NCI-H82 treated with DMSO at 0.1 percent for 48 hours (cell line): Measurements from ENCODE around the gene NCBP3.
"Not testable (repeated sequence)": the region's sequence is repeated elsewhere in the genome, so short reads cannot be mapped to it uniquely, and the experiment has no call there.

Experiments used
- DNase-seq: peaks from one replicate; lab custom pipeline; 2025; ENCODE audit not compliant: unreplicated experiment; lab: John Stamatoyannopoulos, UW

Gene NCBP3

DNA sequence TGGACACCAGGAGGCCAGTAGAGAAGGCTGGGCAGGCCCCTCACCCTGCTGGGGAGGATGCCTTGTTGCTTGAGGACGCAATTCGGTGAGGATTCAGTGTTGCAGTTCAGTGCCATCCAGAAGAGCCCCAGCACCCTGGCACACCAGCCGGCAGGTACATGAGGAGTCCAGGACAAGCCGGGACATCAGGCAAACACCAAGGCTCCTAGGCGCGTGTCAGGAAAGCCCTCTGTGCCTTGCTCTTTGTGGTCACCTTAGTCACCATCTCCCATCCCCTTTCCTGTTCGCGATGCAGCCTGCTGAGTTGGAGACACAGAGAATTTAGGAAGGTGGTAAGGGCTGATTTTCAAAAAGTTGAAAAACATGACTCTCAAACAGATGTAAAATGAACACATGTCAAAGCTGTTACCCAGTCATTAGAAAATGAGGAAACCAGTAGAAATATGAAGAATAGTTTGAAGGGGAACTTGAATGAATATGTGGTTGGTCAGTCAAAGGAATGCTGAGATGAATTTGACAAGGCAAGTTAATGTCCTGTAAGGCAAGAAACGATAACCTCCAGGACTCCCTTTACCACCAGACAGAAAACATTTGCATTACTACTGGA lies 2.3 kb upstream of the NCBP3 start:
- no peak for DNase-seq

DNA sequence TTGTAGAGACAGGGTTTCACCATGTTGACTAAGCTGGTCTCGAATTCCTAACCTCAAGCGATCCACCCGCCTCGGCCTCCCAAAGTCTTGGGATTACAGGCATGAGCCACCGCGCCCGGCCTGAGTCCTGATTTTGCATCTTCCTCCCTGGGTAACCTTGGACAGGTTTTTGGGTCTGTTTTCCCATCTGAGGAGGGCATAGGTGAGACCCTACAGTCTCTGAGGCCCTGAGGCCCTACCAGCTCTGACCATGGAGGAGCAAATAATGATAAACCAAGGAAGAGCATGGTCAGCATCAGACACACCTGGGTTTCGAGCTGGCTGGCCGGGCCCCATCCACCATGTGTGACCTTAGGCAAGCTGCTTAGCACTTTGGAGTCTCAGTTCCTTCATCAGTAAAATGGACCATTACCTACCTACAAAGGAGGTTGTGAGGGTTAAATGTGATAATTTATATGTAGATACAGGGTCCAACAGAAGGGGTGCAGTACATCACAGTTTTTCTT lies 1.2 kb upstream of the NCBP3 start:
- no peak for DNase-seq

- no peak for DNase-seq
Observed at GRCh38 chr17:3846437-3847164, 555 bp upstream of the NCBP3 start.

DNA sequence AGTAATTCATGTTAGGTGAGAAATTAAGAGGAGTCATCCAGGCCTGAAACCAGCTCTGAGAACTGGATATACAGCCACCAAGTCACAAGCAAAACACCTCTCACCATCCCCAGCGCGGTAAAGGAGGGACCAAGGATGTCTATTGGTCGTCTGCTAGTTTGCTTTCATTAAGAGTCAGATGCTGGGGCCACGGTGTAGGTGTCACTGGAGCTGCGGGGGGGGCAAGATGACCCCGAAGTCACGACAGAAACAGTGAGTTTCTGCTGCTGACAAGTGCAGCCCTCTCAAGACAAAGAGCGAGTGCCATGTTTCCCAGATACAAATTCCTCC lies 790 bp downstream of the NCBP3 start:
- no peak for DNase-seq

DNA sequence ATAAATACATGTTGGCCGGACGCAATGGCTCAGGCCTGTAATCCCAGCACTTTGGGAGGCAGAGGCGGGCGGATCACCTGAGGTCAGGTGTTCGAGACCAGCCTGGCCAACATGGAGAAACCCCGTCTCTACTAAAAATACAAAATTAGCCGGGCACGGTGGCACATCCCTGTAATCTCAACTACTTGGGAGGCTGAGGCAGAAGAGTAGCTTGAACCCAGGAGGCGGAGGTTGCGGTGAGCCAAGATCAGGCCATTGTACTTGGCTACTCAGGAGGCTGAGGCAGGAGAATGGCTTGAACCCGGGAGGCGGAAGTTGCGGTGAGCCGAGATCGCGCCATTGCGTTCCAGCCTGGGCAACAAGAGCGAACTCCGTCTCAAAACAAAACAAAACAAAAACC lies 1.5 kb downstream of the NCBP3 start:
- not testable (repeated sequence) for DNase-seq

- peak; percentile 51 for DNase-seq
Observed at GRCh38 chr17:3843935-3844516, 2.0 kb downstream of the NCBP3 start.

DNA sequence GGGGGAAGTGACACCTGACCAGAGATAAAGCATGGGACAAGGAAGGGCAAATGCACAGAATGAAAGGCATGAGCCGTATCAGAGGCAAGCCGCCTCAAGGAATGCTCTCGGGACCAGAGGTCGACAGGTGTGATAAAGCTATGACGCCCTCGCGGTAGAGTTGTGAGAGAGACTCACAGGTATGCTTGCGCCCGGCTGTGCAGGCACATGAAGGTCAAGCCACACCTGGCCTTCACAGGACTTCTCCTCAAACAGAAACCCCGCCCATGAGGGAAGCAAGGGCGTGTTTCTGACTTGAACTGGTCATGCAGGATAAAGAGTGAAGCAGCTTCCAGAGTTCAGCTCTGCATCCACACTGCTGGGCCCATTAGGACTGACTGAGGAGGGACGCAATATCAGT lies 7.8 kb downstream of the NCBP3 start:
- DNase-seq: no peak

DNA sequence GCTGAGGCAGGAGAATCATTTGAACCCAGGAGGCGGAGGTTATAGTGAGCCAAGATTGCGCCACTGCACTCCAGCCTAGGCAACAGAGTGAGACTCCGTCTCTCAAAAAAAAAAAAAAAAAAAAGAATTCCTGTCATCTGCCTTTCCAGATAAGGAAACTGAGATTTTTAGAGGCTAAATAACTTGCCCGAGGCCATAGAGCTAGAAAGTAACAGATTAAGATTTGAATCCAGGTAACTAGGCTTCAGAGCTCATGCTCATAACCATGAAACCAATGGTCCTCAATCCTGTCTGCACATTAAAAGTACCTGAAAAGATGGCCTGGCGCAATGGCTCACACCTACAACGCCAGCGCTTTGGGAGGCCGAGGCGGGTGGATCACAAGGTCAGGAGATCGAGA lies 9.5 kb downstream of the NCBP3 start:
- DNase-seq: no peak

GRCh38 chr17:3835410-3836229 lies 10.4 kb downstream of the NCBP3 start:
- DNase-seq: no peak

DNA sequence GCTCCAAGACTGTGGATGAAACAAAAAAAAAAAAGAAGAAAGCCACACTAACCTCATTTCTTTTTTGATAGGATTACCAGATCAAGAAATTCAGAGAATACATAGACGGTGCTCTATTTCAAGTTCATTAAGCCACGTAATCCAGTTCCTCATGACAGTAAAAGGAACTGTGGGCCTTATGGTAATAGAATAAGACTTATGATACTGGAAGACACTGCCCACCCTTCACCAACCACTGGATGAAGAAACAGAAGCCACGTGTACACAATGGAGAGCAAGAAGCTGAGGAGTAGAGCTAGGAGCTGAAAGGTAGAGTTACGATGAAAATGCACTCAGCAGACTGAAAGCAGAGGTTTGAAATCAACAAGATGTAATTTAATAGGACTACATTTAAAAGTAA lies 11.2 kb downstream of the NCBP3 start:
- no peak for DNase-seq

- no peak for DNase-seq
Observed at GRCh38 chr17:3828852-3829232, 17.2 kb downstream of the NCBP3 start.

- no peak for DNase-seq
Observed at GRCh38 chr17:3828151-3828851, 17.7 kb downstream of the NCBP3 start.

GRCh38 chr17:3827124-3827773 lies 18.8 kb downstream of the NCBP3 start:
- DNase-seq: peak; percentile 49

DNA sequence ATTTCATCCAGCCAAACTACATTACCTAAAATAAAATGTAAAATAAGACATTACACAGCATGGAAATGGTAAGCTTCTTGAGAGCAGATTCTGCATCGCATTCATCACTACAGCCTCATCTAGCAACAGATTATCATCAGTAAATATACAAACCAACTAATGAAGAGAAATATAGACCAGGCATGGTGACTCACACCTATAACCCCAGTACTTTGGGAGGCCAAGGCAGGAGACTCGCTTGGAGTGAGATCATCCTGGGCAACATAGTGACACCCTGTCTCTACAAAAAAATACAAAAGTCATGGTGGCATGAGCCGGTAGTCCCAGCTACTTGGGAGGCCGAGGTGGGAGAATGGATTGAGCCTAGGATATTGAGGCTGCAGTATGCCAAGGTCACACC lies 19.9 kb downstream of the NCBP3 start:
- no peak for DNase-seq

- DNase-seq: no peak
Observed at GRCh38 chr17:3821101-3821500, 24.9 kb downstream of the NCBP3 start.

DNA sequence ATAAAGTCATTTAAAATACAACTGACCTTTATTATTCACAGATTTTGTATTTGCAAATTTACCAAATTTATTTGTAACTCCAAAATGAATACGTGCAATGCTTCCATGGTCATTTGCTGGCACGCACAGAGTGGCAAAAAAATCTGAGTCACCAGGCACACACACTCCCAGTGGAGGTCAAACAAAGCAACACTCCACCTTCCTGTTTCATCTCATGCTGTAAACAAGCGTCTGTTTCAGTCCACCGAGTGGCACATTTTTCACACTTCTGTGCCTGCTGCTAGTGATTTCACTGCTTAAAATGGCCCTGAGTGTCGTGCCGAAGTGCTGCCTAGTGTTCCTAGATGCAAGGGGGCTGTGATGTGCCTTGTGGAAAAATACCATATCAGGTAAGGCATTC lies 27.3 kb downstream of the NCBP3 start:
- DNase-seq: no peak

GRCh38 chr17:3817851-3818605 lies 28.0 kb downstream of the NCBP3 start:
- DNase-seq: no peak

GRCh38 chr17:3815925-3816324 lies 30.1 kb downstream of the NCBP3 start:
- DNase-seq: no peak

DNA sequence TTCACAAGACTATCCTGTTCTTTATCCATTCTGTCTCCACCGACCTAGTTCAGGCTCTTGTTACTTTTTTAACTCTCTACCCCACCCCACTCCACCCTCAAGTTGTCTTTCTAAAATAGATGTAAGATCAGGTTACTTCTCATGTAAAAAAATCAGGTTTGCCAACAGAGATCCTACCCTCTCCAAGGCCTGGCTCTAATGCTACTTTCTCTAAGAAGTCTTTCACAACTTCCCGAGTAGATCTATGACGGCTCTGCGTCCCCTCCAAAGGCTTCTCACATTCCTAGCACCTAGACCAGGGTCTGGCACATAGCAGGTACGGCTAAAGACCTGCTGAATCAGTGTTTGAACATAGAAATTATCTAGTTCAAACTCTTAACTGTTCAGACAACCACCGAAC lies 30.9 kb downstream of the NCBP3 start:
- DNase-seq: no peak

DNA sequence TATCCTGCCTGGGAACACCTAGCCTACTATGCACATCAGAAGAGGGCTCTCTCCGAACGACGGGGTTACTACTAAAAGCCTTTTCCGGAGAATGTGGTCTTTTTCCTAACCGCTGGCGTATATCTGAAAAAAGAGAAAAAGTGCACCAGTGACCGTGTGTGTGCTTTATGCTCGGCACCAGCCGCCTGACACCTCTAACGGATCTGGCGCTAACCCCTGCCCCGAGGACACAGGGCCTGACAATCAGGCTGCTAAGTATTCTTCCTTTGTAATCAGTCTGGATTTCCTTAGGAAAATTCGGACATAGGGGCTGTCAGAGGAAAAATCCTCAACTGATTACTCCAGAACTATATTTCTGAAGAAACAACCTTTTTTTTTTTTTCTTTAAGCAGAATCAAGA lies 31.7 kb downstream of the NCBP3 start:
- no peak for DNase-seq
